H1 (cell line): ENCODE results near the gene GRM5.

Source experiments
- BRCA1 ChIP-seq: IDR thresholded peaks from 2 replicates; pipeline ENCODE4 v1.6.1; 2012; ENCODE audit warnings: low read depth, low read length, improper control_type of control experiment
- CREB1 ChIP-seq: IDR thresholded peaks from 2 replicates; pipeline ENCODE4 v1.6.1; 2012; ENCODE audit warnings: inconsistent platforms
- CTBP2 ChIP-seq: IDR thresholded peaks from 2 replicates; pipeline ENCODE4 v1.7.0; 2011; ENCODE audit warnings: borderline replicate concordance, mild to moderate bottlenecking, moderate library complexity, mixed read lengths, low read length; ENCODE audit not compliant: insufficient read depth, insufficient read length
- CTCF ChIP-seq, 3 experiments: IDR thresholded peaks; 1 replicate in 2 of 3; 2 replicates in 1 of 3; pipeline versions ENCODE4 v1.5.1 to v1.6.1; 2011; ENCODE audit warnings: low read length in 3 of 3, mild to moderate bottlenecking in 3 of 3, inconsistent platforms in 2 of 3, low read depth in 1 of 3, moderate library complexity in 1 of 3; ENCODE audit not compliant: insufficient read depth in 1 of 3; ENCODE audit errors: control extremely low read depth in 1 of 3
- MAFK ChIP-seq: IDR thresholded peaks from 2 replicates; pipeline ENCODE4 v1.6.1; 2012; ENCODE audit warnings: low read depth, mild to moderate bottlenecking, improper control_type of control experiment, low read length
- POLR2AphosphoS5 ChIP-seq: IDR thresholded peaks from 2 replicates; pipeline ENCODE4 v1.6.1; 2011; ENCODE audit warnings: low read depth, low read length
- RNF2 ChIP-seq: fragments of 200-900, 300-1000 bp; sonication (generic); IDR thresholded peaks from 2 replicates; pipeline ENCODE4 v1.7.1; 2016; ENCODE audit warnings: borderline replicate concordance, low read depth, mild to moderate bottlenecking, antibody characterized with exemption, low read length; ENCODE audit not compliant: poor library complexity, severe bottlenecking; ENCODE audit errors: missing control alignments
- SAP30 ChIP-seq: fragments of 300-600 bp; sonication (generic); IDR thresholded peaks from 2 replicates; pipeline ENCODE4 v1.7.1; 2012; ENCODE audit warnings: low read length, moderate library complexity, mild to moderate bottlenecking, inconsistent platforms; ENCODE audit not compliant: insufficient read depth, insufficient replicate concordance
- SRF ChIP-seq: IDR thresholded peaks from 2 replicates; pipeline ENCODE4 v1.6.1; 2011; ENCODE audit warnings: mild to moderate bottlenecking, low read depth, low read length, moderate library complexity
- USF2 ChIP-seq: IDR thresholded peaks from 2 replicates; pipeline ENCODE4 v1.6.1; 2011; ENCODE audit warnings: low read length, improper control_type of control experiment

- TF ChIP-seq RNF2: no peak
- TF ChIP-seq SRF: no peak
- TF ChIP-seq MAFK: no peak
- TF ChIP-seq SAP30: no peak
- TF ChIP-seq CTCF (IDR thresholded peaks at IDR 0.05; ENCODE audit: control extremely low read depth in 1 of 3, insufficient read depth in 1 of 3, low read depth in 1 of 3, low read length in 3 of 3): no peak
- no peak for TF ChIP-seq CTBP2
- no peak for TF ChIP-seq USF2
- no peak for TF ChIP-seq CREB1
- no peak for TF ChIP-seq BRCA1
- TF ChIP-seq POLR2AphosphoS5: no peak
These were observed 529.0 kb downstream of the GRM5 start for GRCh38 chr11:88536616-88537265.
